ENCODE results near the gene LAIR1. TPM values are rescaled to one million over a fixed set of nuclear protein-coding genes. Genes with fewer than 3 reads are reported as not detected.

LAIR1 gene
- total RNA-seq, 1 donor from 2014 or later, result not detected

- DNase-seq (ENCODE audit: low spot score), result no peak
- no peaks in the 10 kb centered on the region for H3K4me1 Mint-ChIP-seq
- Histone ChIP-seq H3F3A (ENCODE audit: low read depth) (no peaks in the 10 kb centered on the region), H3K4me1 (no peaks in the 10 kb centered on the region), H4K20me1 (ENCODE audit: low read depth) (no peaks in the 10 kb centered on the region), H3K9me3 (ENCODE audit: low read depth) (no peaks in the 10 kb centered on the region), H3K9ac (no peak within 1 kb of the TSS), H3K4me2 (no peak within 1 kb of the TSS), H2AFZ (replicated peaks) (no peak within 1 kb of the TSS), H3K36me3 (no peaks in the 10 kb centered on the region), H3K27ac (no peak within 1 kb of the TSS), H3K79me2 (ENCODE audit: low read depth) (no peaks in the 10 kb centered on the region), H3K4me3 (no peak within 1 kb of the TSS), H3K27me3 (no peaks in the 10 kb centered on the region)
- no peak within 1 kb of the TSS for H3K4me3 Mint-ChIP-seq
- no peak within 1 kb of the TSS for H3K27ac Mint-ChIP-seq
- TF ChIP-seq EZH2phosphoT487 (IDR thresholded peaks at IDR 0.05), result no peak
- no peak for TF ChIP-seq CTCF (IDR thresholded peaks at IDR 0.05)
- TF ChIP-seq EZH2 (IDR thresholded peaks at IDR 0.05), result no peak
- H3K27me3 Mint-ChIP-seq (ENCODE audit: insufficient read depth, low read depth), result peaks cover 6% of the 10 kb centered on the region
- no peaks in the 10 kb centered on the region for H3K36me3 Mint-ChIP-seq
- no peaks in the 10 kb centered on the region for H3K9me3 Mint-ChIP-seq
These were observed 52.0 kb downstream of the LAIR1 start, which contains the start of gene LILRA5 for GRCh38 chr19:54312436-54313377. Gene LILRA5 (minus strand): TSS chr19:54313166. CDS start chr19:54313019, 147 bp downstream.

GRCh38 chr19:54312011-54312410 is 52.7 kb downstream of the LAIR1 start:
- Histone ChIP-seq H3K4me3 (no peak overlapping the region), H3K36me3 (no peaks in the 10 kb centered on the region), H3F3A (ENCODE audit: low read depth) (no peaks in the 10 kb centered on the region), H3K4me1 (no peaks in the 10 kb centered on the region), H3K79me2 (ENCODE audit: low read depth) (no peaks in the 10 kb centered on the region), H2AFZ (replicated peaks) (no peak overlapping the region), H3K9me3 (ENCODE audit: low read depth) (no peaks in the 10 kb centered on the region), H3K9ac (no peak overlapping the region), H3K27ac (no peak overlapping the region), H3K27me3 (no peaks in the 10 kb centered on the region), H3K4me2 (no peak overlapping the region), H4K20me1 (ENCODE audit: low read depth) (no peaks in the 10 kb centered on the region)
- Mint-ChIP-seq H3K27ac (no peak overlapping the region), H3K27me3 (ENCODE audit: insufficient read depth, low read depth) (peaks cover 6% of the 10 kb centered on the region), H3K4me1 (no peaks in the 10 kb centered on the region), H3K36me3 (no peaks in the 10 kb centered on the region), H3K9me3 (peaks cover 2% of the 10 kb centered on the region), H3K4me3 (no peak overlapping the region)
- DNase-seq (ENCODE audit: low spot score), result no peak
- TF ChIP-seq CTCF (IDR thresholded peaks at IDR 0.05) (no peak), EZH2 (IDR thresholded peaks at IDR 0.05) (no peak), EZH2phosphoT487 (IDR thresholded peaks at IDR 0.05) (no peak)

GRCh38 chr19:54311486-54311885 is 53.2 kb downstream of the LAIR1 start:
- Histone ChIP-seq H3K27me3 (no peaks in the 10 kb centered on the region), H4K20me1 (ENCODE audit: low read depth) (no peaks in the 10 kb centered on the region), H3K9me3 (ENCODE audit: low read depth) (no peaks in the 10 kb centered on the region), H3F3A (ENCODE audit: low read depth) (no peaks in the 10 kb centered on the region), H3K9ac (no peak overlapping the region), H3K36me3 (no peaks in the 10 kb centered on the region), H3K79me2 (ENCODE audit: low read depth) (no peaks in the 10 kb centered on the region), H3K4me2 (no peak overlapping the region), H3K27ac (no peak overlapping the region), H2AFZ (replicated peaks) (no peak overlapping the region), H3K4me3 (no peak overlapping the region), H3K4me1 (no peaks in the 10 kb centered on the region)
- no peak for DNase-seq (ENCODE audit: low spot score)
- H3K27me3 Mint-ChIP-seq (ENCODE audit: insufficient read depth, low read depth), result peaks cover 6% of the 10 kb centered on the region
- no peaks in the 10 kb centered on the region for H3K36me3 Mint-ChIP-seq
- H3K27ac Mint-ChIP-seq, result no peak overlapping the region
- TF ChIP-seq EZH2 (IDR thresholded peaks at IDR 0.05), result no peak
- no peak for TF ChIP-seq EZH2phosphoT487 (IDR thresholded peaks at IDR 0.05)
- TF ChIP-seq CTCF (IDR thresholded peaks at IDR 0.05), result no peak
- no peaks in the 10 kb centered on the region for H3K4me1 Mint-ChIP-seq
- H3K9me3 Mint-ChIP-seq, result peaks cover 2% of the 10 kb centered on the region
- no peak overlapping the region for H3K4me3 Mint-ChIP-seq

All from neural progenitor cell (in vitro differentiated cells).